H9 (cell line): ENCODE measurements around the gene BCAS3. TPM values are rescaled to one million over a fixed set of nuclear protein-coding genes. Genes with fewer than 3 reads are reported as not detected.

ENCODE experiments used
- DNase-seq: peaks from one replicate; pipeline ENCODE4 v3.0.0-alpha.2; 2017
- H2AFZ ChIP-seq: one replicate; pipeline ENCODE4 v1.6.1; 2013; ENCODE audit warnings: mild to moderate bottlenecking, low read length, control low read depth, moderate library complexity
- H2AK5ac ChIP-seq: 2 replicates; pipeline ENCODE4 v1.6.1; 2013; ENCODE audit warnings: low read length, control low read depth, mixed read lengths; ENCODE audit not compliant: insufficient read length
- H2BK120ac ChIP-seq: one replicate; pipeline ENCODE4 v1.6.1; 2013; ENCODE audit warnings: low read depth, mild to moderate bottlenecking, low read length, control low read depth, inconsistent platforms; ENCODE audit not compliant: poor library complexity, severe bottlenecking
- H2BK12ac ChIP-seq: 2 replicates; pipeline ENCODE4 v1.6.1; 2013; ENCODE audit warnings: low read length, control low read depth, mixed read lengths, low read depth; ENCODE audit not compliant: insufficient read length
- H2BK15ac ChIP-seq: 2 replicates; pipeline ENCODE4 v1.6.1; 2013; ENCODE audit warnings: low read depth, low read length, control low read depth
- H2BK20ac ChIP-seq: one replicate; pipeline ENCODE4 v1.6.1; 2013; ENCODE audit warnings: low read depth, mild to moderate bottlenecking, low read length, control low read depth, inconsistent platforms; ENCODE audit not compliant: poor library complexity, severe bottlenecking
- H2BK5ac ChIP-seq: 2 replicates; pipeline ENCODE4 v1.6.1; 2013; ENCODE audit warnings: low read length, control low read depth, mixed read lengths; ENCODE audit not compliant: insufficient read length
- H3K14ac ChIP-seq: 2 replicates; pipeline ENCODE4 v1.6.1; 2013; ENCODE audit warnings: low read length, control low read depth; ENCODE audit not compliant: insufficient read depth
- H3K18ac ChIP-seq: 2 replicates; pipeline ENCODE4 v1.6.1; 2013; ENCODE audit warnings: low read depth, mild to moderate bottlenecking, mixed read lengths, low read length, control low read depth; ENCODE audit not compliant: insufficient read length
- H3K23ac ChIP-seq: 2 replicates; pipeline ENCODE4 v1.6.1; 2013; ENCODE audit warnings: low read length, control low read depth, mixed read lengths, low read depth; ENCODE audit not compliant: insufficient read length
- H3K23me2 ChIP-seq: 2 replicates; pipeline ENCODE4 v1.6.1; 2013; ENCODE audit warnings: low read depth, mild to moderate bottlenecking, mixed read lengths, low read length, control low read depth; ENCODE audit not compliant: insufficient read length, poor library complexity, severe bottlenecking
- H3K27ac ChIP-seq: 2 replicates; pipeline ENCODE4 v1.5.1; 2013; ENCODE audit warnings: low read length, control low read depth, mixed read lengths, low read depth; ENCODE audit not compliant: insufficient read length
- H3K27me3 ChIP-seq: 2 replicates; pipeline ENCODE4 v1.6.1; 2013; ENCODE audit warnings: low read length, control low read depth, inconsistent platforms; ENCODE audit not compliant: insufficient read depth
- H3K4ac ChIP-seq: 2 replicates; pipeline ENCODE4 v1.6.1; 2013; ENCODE audit warnings: low read depth, mild to moderate bottlenecking, control low read depth, inconsistent platforms, low read length, moderate library complexity
- H3K4me1 ChIP-seq: 2 replicates; pipeline ENCODE4 v1.6.1; 2013; ENCODE audit warnings: low read length, control low read depth, inconsistent platforms; ENCODE audit not compliant: insufficient read depth
- H3K4me2 ChIP-seq: 2 replicates; pipeline ENCODE4 v1.6.1; 2013; ENCODE audit warnings: low read length, control low read depth, mixed read lengths; ENCODE audit not compliant: insufficient read length, insufficient read depth
- H3K56ac ChIP-seq: 2 replicates; pipeline ENCODE4 v1.6.1; 2013; ENCODE audit warnings: low read depth, mild to moderate bottlenecking, mixed read lengths, low read length, control low read depth; ENCODE audit not compliant: insufficient read length
- H3K79me1 ChIP-seq: 2 replicates; pipeline ENCODE4 v1.6.1; 2013; ENCODE audit warnings: low read depth, mild to moderate bottlenecking, moderate library complexity, low read length, control low read depth, inconsistent platforms; ENCODE audit not compliant: insufficient read depth, poor library complexity, severe bottlenecking
- H3K79me2 ChIP-seq: 2 replicates; pipeline ENCODE4 v1.6.1; 2013; ENCODE audit warnings: low read length, control low read depth, inconsistent platforms; ENCODE audit not compliant: insufficient read depth
- H3K9ac ChIP-seq: 2 replicates; pipeline ENCODE4 v1.6.1; 2013; ENCODE audit warnings: low read length, control low read depth, mixed read lengths; ENCODE audit not compliant: insufficient read length; ENCODE audit errors: extremely low read depth
- H3K9me3 ChIP-seq: one replicate; pipeline ENCODE4 v1.6.1; 2013; ENCODE audit warnings: low read depth, low read length, inconsistent platforms; ENCODE audit not compliant: control insufficient read depth
- H3T11ph ChIP-seq: one replicate; pipeline ENCODE4 v1.6.1; 2013; ENCODE audit warnings: mild to moderate bottlenecking, low read length, control low read depth, inconsistent platforms
- H4K20me1 ChIP-seq: one replicate; pipeline ENCODE4 v1.6.1; 2013; ENCODE audit not compliant: control insufficient read depth, insufficient read length, insufficient read depth
- H4K5ac ChIP-seq: 2 replicates; pipeline ENCODE4 v1.6.1; 2013; ENCODE audit warnings: low read depth, mild to moderate bottlenecking, mixed read lengths, low read length, control low read depth; ENCODE audit not compliant: insufficient read length
- H4K8ac ChIP-seq: replicated peaks from 2 replicates; pipeline ENCODE4 v1.6.1; 2013; ENCODE audit warnings: low read length, control low read depth, mixed read lengths, low read depth; ENCODE audit not compliant: insufficient read length
- H4K91ac ChIP-seq: 2 replicates; pipeline ENCODE4 v1.6.1; 2013; ENCODE audit warnings: low read depth, mild to moderate bottlenecking, moderate library complexity, mixed read lengths, low read length, control low read depth; ENCODE audit not compliant: insufficient read length
- H3K27ac Mint-ChIP-seq, 3 experiments: 2 replicates in 2 of 3; 3 replicates in 1 of 3; pipeline ENCODE4 v1.8.0; 2020 to 2021; ENCODE audit warnings: mixed read lengths in 3 of 3, mild to moderate bottlenecking in 1 of 3, moderate library complexity in 1 of 3
- H3K27me3 Mint-ChIP-seq: 2 replicates; pipeline ENCODE4 v1.8.0; 2021; ENCODE audit warnings: low read depth, mild to moderate bottlenecking, moderate library complexity, mixed read lengths
- H3K36me3 Mint-ChIP-seq, 3 experiments: 2 replicates in 2 of 3; 3 replicates in 1 of 3; pipeline ENCODE4 v1.8.0; 2020 to 2021; ENCODE audit warnings: low read depth in 3 of 3, mixed read lengths in 3 of 3; ENCODE audit not compliant: insufficient read depth in 1 of 3
- H3K4me1 Mint-ChIP-seq, 2 experiments: 2 replicates each; pipeline ENCODE4 v1.8.0; 2020; ENCODE audit warnings: mixed read lengths in 2 of 2
- H3K4me3 Mint-ChIP-seq, 2 experiments: 2 replicates in 1 of 2; 3 replicates in 1 of 2; pipeline ENCODE4 v1.8.0; 2020 to 2021; ENCODE audit warnings: mild to moderate bottlenecking in 2 of 2, mixed read lengths in 2 of 2, moderate library complexity in 1 of 2
- H3K9me3 Mint-ChIP-seq, 2 experiments: 2 replicates in 1 of 2; 3 replicates in 1 of 2; pipeline ENCODE4 v1.8.0; 2020; ENCODE audit warnings: mild to moderate bottlenecking in 2 of 2, mixed read lengths in 2 of 2, moderate library complexity in 1 of 2
- CTCF ChIP-seq: fragments of 200-600 bp; sonication (generic); conservative IDR thresholded peaks from 3 replicates; pipeline ENCODE4 v1.8.0; 2021; ENCODE audit warnings: antibody characterized with exemption, mild to moderate bottlenecking
- WGBS: extraction: QIAGEN DNeasy Blood & Tissue Kit; methylation state at CpG from one replicate; pipeline ENCODE4 v1.1.7; 2013; ENCODE audit warnings: missing lambda C conversion rate, low lambda C conversion rate, mixed read lengths; ENCODE audit not compliant: insufficient read length; ENCODE audit errors: extremely low coverage; 5-methylcytosine and 5-hydroxymethylcytosine counted together
- total RNA-seq: library from RNA; stranded (reverse); gene quantifications from 2 replicates; pipeline ENCODE4 v1.2.1, GENCODE V29; 2021

The BCAS3 gene
- total RNA-seq, 1 experiment from 2014 or later = 22.4 TPM

GRCh38 chr17:61404913-61405685 lies 727.4 kb downstream of the BCAS3 start:
- H2AK5ac ChIP-seq = no peak overlapping the region
- H2BK12ac ChIP-seq = no peak overlapping the region
- H2AFZ ChIP-seq = no peak overlapping the region
- H3K56ac ChIP-seq = no peak overlapping the region
- H3K23me2 ChIP-seq = peaks cover 6% of the 10 kb centered on the region
- H3K4me1 ChIP-seq = no peaks in the 10 kb centered on the region
- H3K4me2 ChIP-seq = peak overlapping the region; percentile 49
- no peak overlapping the region for H4K91ac ChIP-seq
- no peaks in the 10 kb centered on the region for H3K36me3 Mint-ChIP-seq
- H4K5ac ChIP-seq = no peak overlapping the region
- no peak overlapping the region for H3K9ac ChIP-seq
- H3K4ac ChIP-seq = no peak overlapping the region
- no peak overlapping the region for H2BK20ac ChIP-seq
- H4K8ac ChIP-seq = no peak overlapping the region
- H2BK15ac ChIP-seq = no peak overlapping the region
- no peak overlapping the region for H2BK5ac ChIP-seq
- H3K27me3 ChIP-seq = peaks cover 97% of the 10 kb centered on the region
- no peaks in the 10 kb centered on the region for H3K9me3 ChIP-seq
- WGBS = no CpG with 5 or more reads among the region's 71 CpGs
- TF ChIP-seq CTCF = no peak
- no peaks in the 10 kb centered on the region for H3K79me1 ChIP-seq
- H3K79me2 ChIP-seq = no peaks in the 10 kb centered on the region
- no peak overlapping the region for H2BK120ac ChIP-seq
- H3K23ac ChIP-seq = no peak overlapping the region
- H3K27me3 Mint-ChIP-seq = peaks cover 98% of the 10 kb centered on the region
- no peaks in the 10 kb centered on the region; a peak in 2 of 5 replicates for H3K9me3 Mint-ChIP-seq
- no peak overlapping the region for H3K18ac ChIP-seq
- H3T11ph ChIP-seq = no peak overlapping the region
- DNase-seq = peak; percentile 62
- H3K14ac ChIP-seq = no peak overlapping the region
- no peak overlapping the region for H3K27ac ChIP-seq
- peak overlapping the region; percentile 24 to 51; a peak in 3 of 5 replicates for H3K4me3 Mint-ChIP-seq
- H3K27ac Mint-ChIP-seq = no peak overlapping the region
- H3K4me1 Mint-ChIP-seq = peaks cover 16 to 25% of the 10 kb centered on the region in 2 experiments
- H4K20me1 ChIP-seq = peaks cover 2% of the 10 kb centered on the region
